ELF-1 (cell line): ENCODE results near the gene IARS2.
"Not testable (repeated sequence)": the region's sequence is repeated elsewhere in the genome, so short reads cannot be mapped to it uniquely, and the experiment has no call there.

Experiments
- DNase-seq: peaks from one replicate; pipeline ENCODE4 v3.0.0-alpha.2; 2016; ENCODE audit warnings: low read depth, low spot score

IARS2 gene

GRCh38 chr1:220112600-220112999 lies 18.7 kb downstream of the IARS2 start:
- not testable (repeated sequence) for DNase-seq

DNA sequence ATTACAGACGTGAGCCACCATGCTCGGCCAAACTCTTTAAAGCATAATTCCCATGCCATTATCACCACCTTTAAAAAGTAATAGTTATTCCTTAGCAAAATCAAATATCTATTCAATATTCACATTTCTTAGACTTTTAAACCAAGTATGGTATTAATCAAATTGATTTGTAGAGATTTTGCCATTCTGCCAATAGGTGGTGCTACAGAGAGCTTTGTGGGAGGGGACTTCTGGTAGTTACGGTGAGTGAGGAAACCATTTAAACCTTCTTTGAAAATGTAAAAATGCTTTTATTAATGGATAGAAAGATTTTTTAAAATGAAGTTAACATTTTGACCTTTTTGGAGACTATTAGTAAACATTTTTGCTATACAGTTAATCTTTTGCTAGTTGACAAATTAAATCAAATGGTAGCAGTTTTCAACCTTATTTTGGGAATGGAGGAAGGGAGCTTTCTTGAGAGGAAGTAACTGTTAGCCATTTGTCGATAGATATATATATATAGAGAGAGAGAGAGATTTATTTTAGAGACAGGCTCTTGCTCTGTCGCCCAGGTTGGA lies 19.3 kb downstream of the IARS2 start:
- no peak for DNase-seq

DNA sequence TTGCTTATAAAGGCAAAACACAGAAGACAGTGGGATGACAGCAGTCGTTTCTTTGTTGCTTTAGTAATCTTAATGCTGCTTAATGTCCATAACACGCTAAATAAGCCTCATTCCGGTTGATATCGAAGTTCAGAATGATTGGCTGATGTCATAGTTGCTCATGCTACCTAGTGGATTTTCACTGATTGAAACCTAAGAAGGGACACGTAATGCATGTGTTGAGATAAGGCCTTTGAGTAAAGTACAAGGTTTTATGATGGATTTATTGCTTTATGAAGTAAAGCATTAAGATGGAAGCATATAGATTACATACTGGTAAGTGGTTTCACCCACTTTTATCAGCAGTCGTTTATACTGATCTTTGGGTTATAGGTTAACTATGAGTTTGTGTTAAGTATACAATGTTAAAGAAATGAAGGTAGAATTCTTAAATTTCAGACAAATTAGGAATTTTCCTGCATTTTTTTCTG lies 25.1 kb downstream of the IARS2 start:
- DNase-seq, result no peak

- no peak for DNase-seq
Observed at GRCh38 chr1:220121791-220122530, 28.0 kb downstream of the IARS2 start.

DNA sequence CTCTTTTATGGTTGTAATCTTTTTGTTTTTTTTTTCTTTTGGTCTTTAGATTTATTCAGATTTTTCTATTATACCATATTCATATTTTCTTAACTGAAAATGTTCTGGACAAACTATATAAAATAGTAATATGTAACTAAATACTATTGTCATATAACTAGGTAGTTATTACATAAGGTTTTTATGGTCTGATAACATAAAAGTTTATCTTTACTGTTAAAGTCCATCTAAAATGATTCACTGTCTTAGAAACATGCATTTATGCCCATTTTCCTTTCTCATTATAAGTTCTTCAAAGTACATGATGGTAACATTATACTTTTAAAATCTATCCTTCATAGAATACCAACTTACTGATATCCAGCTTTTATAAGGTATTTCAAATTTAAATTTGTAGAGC lies 29.1 kb downstream of the IARS2 start:
- no peak for DNase-seq

DNA sequence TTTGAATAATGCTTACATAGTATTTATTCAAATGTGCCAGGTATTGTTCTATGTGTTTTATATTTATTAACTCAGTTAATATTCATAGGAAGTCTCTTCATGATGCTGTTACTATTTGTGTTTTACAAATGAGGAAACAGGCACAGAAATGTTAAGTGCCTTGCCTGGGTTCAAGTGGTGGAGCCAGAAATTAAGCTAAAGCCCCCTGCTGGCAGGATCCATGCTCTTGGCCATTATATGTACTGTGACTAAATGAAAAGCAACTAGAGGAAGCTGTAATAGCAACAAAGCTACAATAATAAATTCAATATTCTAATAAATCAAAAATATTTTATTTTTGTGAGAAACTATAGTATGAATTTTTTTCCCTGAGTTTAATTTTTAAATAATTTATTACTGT lies 30.0 kb downstream of the IARS2 start:
- no peak for DNase-seq

DNA sequence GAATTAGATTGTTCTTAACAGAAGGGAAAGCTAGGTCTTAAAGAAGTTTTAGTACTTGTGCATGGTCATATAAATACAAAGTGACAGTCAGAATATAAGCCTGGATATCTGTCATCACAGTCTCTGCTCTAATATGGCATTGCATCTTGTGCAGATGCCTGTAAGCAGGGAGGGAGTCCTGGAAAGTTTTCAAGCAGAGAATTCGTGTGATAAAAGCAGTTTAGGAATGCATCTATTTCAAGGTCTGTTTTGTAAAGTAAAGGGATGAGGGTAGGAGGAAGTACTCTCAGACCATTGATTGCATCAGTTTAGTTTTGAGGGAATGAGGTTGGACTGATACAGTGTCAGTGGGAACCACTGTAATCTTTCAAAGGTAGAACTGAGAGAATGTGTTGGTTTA lies 30.6 kb downstream of the IARS2 start:
- no peak for DNase-seq

DNA sequence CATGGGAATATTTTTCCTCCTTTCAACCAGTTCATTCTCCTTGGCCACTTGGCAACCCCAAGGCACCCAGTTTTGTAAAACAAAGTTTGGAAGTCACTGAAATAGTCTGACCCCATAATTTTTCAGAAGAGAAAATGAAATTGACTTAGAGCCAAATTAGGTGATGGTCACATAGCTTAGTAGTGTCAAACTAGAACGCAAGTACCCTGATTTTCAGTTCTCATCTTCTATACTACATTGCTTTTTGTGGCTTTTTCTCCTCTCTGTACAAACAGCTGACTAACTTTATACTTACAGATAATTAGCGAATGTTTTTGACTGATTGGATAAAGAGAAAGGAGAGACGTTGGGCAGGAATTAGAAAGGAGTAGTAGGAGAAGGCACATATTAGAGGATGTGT lies 33.1 kb downstream of the IARS2 start:
- DNase-seq, result no peak

DNA sequence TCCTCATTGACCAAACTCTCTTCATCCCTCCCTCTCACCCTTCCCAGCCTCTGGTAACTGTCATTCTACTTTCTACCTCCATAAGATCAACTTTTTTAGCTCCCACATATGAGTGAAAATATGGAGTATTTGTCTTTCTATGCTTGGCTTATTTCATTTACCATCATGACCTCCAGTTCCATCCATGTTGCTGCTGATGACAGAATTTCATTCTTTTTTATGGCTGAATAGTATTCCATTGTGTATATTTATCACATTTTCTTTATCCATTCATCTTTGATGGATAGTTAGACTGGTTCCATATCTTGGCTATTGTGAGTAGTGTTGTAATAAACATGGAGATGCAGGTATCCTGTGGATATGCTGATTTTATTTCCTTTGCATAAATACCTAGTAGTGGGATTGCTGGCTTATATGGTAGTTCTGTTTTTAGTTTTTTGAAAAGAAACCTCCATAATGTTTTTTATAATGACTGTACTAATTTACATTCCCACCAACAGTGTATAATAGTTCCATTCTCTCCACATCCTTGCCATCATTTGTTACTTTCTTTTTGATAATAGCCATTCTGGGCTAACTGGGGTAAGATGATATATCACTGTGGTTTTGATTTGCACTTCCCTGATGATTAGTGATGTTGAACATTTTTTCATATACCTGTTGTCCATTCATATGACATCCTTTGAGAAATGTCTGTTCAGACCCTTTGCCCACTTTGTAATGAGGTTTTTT lies 35.7 kb downstream of the IARS2 start:
- DNase-seq, result no peak

DNA sequence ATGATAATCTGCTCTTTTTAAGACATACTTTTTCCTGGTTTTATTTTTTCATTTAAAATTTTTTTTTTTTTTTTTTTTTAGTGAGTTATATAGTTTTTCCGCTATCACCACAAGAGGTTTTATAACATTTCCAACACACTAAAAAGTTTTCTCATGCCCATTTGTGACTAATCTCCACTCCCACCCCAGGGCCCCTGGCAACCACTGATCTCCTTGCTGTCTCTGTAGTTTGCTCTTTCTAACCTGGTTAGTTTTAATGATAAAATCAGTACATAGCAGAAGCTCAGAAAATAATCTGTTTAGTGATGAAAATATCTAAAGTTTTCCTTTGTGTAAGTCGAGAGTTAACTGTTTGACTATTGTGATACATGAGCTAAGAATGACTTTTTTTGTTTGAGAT lies 41.8 kb downstream of the IARS2 start:
- DNase-seq, result no peak

GRCh38 chr1:220137019-220137786 lies 43.3 kb downstream of the IARS2 start:
- no peak for DNase-seq

GRCh38 chr1:220139966-220140365 lies 46.0 kb downstream of the IARS2 start:
- no peak for DNase-seq

- no peak for DNase-seq
Observed at GRCh38 chr1:220144051-220144450, 50.1 kb downstream of the IARS2 start.

- DNase-seq, result no peak
Observed at GRCh38 chr1:220149742-220150141, 55.8 kb downstream of the IARS2 start.

GRCh38 chr1:220151454-220151853 lies 57.5 kb downstream of the IARS2 start:
- no peak for DNase-seq

DNA sequence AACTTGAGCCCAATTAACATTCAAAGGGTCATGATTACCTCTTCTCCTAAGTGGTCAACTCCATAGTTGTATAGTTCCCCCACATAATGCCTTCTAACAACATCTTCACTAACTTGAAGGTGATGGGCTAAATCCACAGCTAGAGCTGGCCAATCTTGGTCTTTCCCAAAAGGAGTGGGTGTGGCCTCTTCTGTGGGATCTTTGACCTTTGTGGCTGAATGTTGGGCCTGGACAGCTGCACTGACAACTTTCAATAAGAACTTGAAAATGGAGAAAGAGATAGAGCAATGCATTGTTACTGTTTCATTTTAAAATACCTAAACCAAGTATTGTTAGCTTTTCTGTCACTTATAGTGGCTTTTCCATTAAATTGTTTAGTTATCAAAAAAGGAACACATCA lies 59.2 kb downstream of the IARS2 start:
- DNase-seq, result no peak

GRCh38 chr1:220156620-220157146 lies 62.8 kb downstream of the IARS2 start:
- no peak for DNase-seq

DNA sequence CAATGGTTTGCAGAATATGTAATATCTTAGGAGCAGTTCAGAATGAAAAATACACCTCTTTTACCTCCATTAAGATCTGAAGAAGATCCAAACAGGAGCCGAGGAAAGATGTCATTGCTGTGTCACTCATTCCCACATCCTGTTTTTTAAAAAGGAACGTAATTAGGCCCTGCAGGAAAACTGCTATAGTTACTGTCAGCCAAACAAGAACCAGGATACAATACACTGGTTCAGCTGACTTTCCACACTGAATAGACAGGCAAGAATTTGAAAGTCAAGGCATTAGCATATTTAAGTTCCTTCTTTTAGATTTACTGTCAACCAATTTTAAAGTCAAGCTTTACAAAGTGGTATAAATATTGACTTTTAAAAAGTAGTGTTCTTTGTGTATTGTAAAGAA lies 63.8 kb downstream of the IARS2 start:
- no peak for DNase-seq

DNA sequence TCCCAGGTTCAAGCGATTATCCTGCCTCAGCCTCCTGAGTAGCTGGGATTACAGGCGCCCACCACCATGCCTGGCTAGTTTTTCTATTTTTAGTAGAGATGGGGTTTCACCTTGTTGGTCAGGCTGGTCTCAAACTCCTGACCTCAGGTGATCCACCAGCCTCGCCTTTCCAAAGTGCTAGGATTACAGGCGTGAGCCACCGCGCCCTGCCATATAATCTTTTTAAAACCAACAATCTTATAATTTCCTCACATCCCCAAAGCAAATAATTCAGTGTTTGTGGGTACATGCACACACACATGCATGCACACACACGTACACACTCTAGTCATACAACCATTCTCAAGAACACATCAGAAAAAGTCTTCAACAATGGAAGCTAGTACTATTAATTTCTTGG lies 64.6 kb downstream of the IARS2 start:
- DNase-seq, result not testable (repeated sequence)

DNA sequence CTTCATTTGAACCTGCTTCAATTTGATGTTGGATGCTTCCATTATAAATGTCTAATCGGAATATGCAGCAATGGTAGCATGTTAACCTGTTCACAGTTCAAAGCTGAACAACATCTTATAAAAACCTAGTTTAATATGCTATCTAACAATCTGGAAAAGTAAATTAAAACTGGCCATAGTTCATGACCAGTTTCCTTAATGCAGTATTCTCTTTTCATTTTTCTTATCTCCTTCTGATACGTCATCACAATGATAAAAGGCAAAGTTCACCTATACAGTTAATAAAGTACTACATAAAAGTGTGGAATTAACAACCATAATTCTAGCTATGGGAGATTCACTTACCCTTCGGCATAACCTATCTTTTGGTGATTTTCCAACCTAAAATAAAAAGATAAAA lies 65.1 kb downstream of the IARS2 start:
- no peak for DNase-seq

DNA sequence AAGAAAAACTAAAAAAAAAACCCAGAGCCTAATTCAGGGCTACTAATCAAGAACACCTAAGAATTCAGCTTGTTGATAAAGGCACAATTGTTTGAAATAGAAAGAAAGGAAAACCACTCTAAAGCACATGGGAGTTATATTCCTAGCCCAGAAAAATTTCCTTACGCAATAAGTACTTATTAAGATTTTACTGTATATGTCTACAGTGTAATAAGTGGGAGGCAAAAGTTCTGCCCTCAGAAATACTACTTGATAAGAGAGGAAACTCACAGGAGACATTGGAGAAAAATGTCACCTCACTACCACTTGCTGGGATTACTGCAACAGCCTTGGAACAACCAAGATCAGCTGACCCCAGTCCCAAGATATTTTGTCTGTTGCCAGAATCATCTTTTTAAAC lies 66.1 kb downstream of the IARS2 start:
- no peak for DNase-seq

GRCh38 chr1:220164116-220164515 lies 70.2 kb downstream of the IARS2 start:
- no peak for DNase-seq
